HG02763 (cell line): ENCODE results near the gene VAMP1.
"Not testable (repeated sequence)": the region's sequence is repeated elsewhere in the genome, so short reads cannot be mapped to it uniquely, and the experiment has no call there.

Experiments
- ATAC-seq: cut with Tn5 transposase; IDR thresholded peaks from one replicate; pipeline ENCODE4 v1.9.1; 2021; ENCODE audit warnings: mild to moderate bottlenecking, moderate library complexity; ENCODE audit not compliant: unreplicated experiment

The VAMP1 gene, protein sequence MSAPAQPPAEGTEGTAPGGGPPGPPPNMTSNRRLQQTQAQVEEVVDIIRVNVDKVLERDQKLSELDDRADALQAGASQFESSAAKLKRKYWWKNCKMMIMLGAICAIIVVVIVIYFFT

GRCh38 chr12:6470375-6471163, at the start of gene VAMP1:
VAMP1 (minus strand) TSS chr12:6470677; CDS start chr12:6470531, 146 bp downstream.
- peak; percentile 87 for ATAC-seq

DNA sequence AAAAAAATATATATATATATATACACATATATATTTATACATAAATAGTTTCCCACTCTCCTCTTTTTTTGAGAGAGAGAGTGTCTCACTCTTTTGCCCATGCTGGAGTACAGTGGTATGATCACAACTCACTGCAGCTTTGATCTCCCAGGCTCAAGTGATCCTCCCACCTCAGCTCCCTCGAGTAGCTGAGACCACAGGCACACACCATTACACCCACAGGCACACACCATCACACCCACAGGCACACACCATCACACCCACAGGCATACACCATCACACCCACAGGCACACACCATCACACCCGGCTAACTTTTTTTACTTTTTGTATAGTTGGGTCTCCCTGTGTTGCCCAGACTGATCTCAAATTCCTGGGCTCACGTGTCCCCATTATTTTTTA, 49.7 kb upstream of the VAMP1 start:
- ATAC-seq, result no peak

- no peak for ATAC-seq
Measured at GRCh38 chr12:6508087-6508486, 37.6 kb upstream of the VAMP1 start.

GRCh38 chr12:6507102-6507998, 36.9 kb upstream of the VAMP1 start:
- no peak for ATAC-seq

- no peak for ATAC-seq
Measured at GRCh38 chr12:6500466-6500865, 30.0 kb upstream of the VAMP1 start.

- not testable (repeated sequence) for ATAC-seq
Measured at GRCh38 chr12:6497291-6497690, 26.8 kb upstream of the VAMP1 start.

- ATAC-seq, result no peak
Measured at GRCh38 chr12:6494968-6495367, 24.5 kb upstream of the VAMP1 start.

- ATAC-seq, result no peak
Measured at GRCh38 chr12:6494258-6494743, 23.8 kb upstream of the VAMP1 start.

GRCh38 chr12:6493497-6494257, 23.2 kb upstream of the VAMP1 start, which contains the start of gene NCAPD2:
NCAPD2 (plus strand) TSS chr12:6494102; CDS start chr12:6495099, 997 bp downstream.
- peak; percentile 86 for ATAC-seq

- ATAC-seq, result peak; percentile 79
Measured at GRCh38 chr12:6492838-6493496, 22.5 kb upstream of the VAMP1 start, which contains the start of gene MRPL51. MRPL51 (minus strand) TSS chr12:6493262; CDS start chr12:6493136, 126 bp downstream.

DNA sequence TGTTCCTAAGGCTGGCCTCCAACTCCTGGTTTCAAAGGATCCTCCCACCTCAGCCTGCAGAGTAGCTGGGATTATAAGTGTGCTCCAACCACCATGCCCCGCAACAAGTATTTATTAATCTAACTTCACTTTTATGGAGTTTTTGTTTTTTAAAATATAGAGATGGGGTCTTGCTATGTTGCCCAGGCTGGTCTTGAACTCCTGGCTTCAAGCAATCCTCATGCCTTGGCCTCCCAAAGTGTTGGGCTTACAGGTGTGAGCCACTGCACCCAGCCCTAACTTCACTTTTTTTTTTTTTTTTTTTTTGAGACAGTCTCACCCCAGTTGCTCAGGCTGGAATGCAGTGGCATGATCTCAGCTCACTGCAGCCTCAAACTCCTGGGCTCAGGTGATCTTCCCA, 20.2 kb upstream of the VAMP1 start:
- not testable (repeated sequence) for ATAC-seq

DNA sequence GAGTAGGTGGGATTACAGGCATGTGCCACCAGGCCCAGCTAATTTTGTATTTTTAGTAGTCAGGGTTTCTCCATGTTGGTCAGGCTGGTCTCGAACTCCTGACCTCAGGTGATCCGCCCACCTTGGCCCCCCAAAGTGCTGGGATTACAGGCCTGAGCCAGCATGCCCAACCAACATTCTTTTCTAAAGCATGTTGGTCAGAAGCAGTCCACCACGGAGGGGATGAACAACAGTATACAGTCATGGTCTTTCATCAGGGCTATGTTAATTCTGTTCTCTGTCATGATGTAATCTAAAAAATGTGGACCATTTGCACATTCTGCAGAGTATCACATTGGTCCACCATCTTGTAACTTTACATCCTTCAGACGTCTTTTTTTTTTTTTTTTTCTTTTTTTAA, 19.0 kb upstream of the VAMP1 start:
- no peak for ATAC-seq

DNA sequence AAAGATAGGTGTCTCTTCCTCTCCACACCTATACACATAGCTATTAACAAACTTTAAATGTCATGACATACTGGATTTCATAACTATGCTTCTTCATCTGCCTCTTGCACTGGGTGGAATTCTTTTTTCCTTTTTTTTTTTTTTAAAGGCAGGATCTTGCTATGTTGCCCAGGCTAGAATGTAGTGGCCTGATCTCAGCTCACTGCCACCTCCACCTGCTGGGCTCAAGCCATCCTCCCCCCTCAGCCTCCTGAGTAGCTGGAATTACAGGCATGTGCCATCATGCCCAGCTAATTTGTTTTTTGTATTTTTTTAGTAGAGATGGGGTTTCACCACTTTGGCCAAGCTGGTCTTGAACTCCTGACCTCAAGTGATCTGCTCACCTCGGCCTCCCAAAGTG, 17.8 kb upstream of the VAMP1 start:
- no peak for ATAC-seq

DNA sequence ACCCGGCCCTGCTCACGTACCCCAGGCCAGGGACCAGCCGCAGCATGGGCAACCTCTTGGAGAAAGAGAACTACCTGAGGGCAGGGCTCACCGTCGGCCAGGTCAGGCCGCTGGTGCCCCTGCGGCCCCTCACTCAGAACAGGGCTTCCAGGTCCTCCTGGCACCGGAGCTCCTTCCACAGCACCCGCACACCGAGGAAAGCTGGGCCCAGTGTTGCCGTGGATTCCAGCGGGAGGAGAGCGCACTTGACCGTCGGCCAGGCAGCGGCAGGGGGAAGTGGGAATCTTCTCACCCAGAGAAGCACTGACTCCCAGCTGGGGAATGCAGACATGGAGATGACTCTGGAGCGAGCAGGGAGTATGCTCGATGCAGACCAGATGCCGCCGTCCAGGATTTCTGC, 7.9 kb upstream of the VAMP1 start:
- ATAC-seq, result no peak

DNA sequence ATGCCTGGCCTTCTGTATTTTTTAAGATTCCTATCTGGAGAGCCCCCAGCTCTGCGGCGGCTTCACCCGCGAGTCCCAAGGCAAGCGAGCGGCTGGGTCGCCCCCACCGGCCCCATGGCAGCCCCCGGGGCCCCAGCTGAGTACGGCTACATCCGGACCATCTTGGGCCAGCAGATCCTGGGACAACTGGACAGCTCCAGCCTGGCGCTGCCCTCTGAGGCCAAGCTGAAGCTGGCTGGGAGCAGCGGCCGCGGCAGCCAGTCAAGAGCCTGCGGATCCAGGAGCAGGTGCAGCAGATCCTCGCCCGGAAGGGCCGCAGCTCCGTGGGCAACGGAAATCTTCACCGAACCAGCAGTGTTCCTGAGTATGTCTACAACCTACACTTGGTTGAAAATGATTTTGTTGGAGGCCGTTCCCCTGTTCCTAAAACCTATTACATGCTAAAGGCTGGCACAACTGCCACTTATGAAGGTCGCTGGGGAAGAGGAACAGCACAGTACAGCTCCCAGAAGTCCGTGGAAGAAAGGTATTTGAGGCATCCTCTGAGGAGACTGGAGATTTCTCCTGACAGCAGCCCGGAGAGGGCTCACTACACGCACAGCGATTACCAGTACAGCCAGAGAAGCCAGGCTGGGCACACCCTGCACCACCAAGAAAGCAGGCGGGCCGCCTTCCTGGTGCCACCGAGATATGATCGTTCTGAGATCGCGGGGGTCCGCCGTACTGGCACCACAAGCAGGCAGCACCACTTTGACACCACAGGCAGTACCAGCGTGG, 7.3 kb upstream of the VAMP1 start:
- ATAC-seq, result not testable (repeated sequence)

DNA sequence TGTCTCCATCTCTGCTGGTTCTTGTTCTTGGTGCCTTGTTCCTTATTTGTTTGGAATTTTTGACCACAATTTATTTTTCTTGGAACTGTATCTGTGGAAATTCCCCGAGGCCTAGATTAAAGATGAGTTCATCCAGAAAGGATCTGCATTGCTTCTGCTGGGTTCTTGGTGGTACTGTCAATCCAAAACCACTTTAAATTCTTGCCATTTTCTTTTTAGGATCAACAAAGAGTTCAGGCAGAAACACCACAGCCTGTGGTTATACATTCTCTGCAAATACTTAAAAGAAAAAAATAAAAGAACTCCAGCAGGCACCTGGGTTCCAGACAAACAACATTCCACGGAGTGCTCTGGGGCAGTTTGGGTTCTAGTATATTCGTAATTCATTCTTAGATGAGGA, 6.0 kb upstream of the VAMP1 start:
- no peak for ATAC-seq

GRCh38 chr12:6475233-6475975, 4.9 kb upstream of the VAMP1 start:
- ATAC-seq, result not testable (repeated sequence)

DNA sequence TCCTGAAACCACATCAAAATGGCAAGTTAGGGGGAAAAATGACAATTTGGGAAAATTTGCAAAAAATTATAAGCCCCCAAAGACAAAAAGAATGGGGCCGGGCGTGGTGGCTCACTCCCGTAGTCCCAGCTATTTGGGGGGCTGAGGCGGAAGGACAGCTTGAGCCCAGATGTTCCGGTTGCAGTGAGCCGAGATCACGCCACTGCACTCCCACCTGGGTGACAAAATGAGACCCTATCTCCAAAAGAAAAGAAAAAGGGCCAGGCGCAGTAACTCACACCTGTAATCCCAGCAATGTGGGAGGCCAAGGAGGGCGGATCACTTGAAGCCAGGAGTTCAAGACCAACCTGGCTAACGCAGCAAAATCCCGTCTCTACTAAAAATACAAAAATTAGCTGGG, 2.0 kb upstream of the VAMP1 start:
- ATAC-seq, result no peak

DNA sequence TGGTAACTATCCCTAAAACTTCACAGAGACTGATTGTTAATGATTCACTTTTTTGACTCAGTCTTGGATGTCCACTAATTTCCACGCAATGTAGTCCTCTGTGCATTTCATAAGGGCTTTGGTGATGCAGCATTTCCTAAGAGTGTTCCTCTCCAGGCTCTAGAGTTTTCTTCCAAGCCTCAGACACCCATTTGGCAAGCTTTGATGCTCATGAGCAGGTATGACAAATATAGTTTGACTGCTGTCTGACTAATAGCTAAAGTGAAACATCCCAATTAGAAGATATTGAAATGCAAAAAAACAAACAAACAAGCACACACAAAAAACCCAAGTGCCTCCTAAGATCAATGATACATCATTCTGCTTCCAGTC, 1.5 kb upstream of the VAMP1 start:
- no peak for ATAC-seq
